Small intestine (tissue), 7 donors: ENCODE results near the gene THYN1. TPM values are rescaled to one million over a fixed set of nuclear protein-coding genes. Genes with fewer than 3 reads are reported as not detected.

ENCODE experiments used
- DNase-seq, 2 donors: peaks; one replicate each; pipeline versions ENCODE4 v3.0.0 to v3.0.0-alpha.2; 2013
- FAIRE-seq: peaks from 2 replicates; lab custom pipeline; 2012; peaks lifted over from hg19 to GRCh38; lab: Jason Lieb, UNC
- H3K27ac ChIP-seq, 3 donors: one replicate each; pipeline ENCODE4 v1.5.1; 2013; ENCODE audit warnings: low read length in 2 of 3, mild to moderate bottlenecking in 2 of 3, control low read depth in 1 of 3, inconsistent platforms in 1 of 3, low read depth in 1 of 3, moderate library complexity in 1 of 3
- H3K27me3 ChIP-seq, 3 donors: one replicate each; pipeline ENCODE4 v1.6.1; 2013; ENCODE audit warnings: low read length in 3 of 3, inconsistent platforms in 1 of 3; ENCODE audit not compliant: control insufficient read depth in 3 of 3, insufficient read depth in 3 of 3
- H3K36me3 ChIP-seq, 3 donors: one replicate each; pipeline ENCODE4 v1.6.1; 2013; ENCODE audit warnings: low read length in 3 of 3, inconsistent platforms in 1 of 3, low read depth in 1 of 3, mild to moderate bottlenecking in 1 of 3, moderate library complexity in 1 of 3; ENCODE audit not compliant: control insufficient read depth in 3 of 3, insufficient read depth in 2 of 3
- H3K4me1 ChIP-seq, 3 donors: one replicate each; pipeline ENCODE4 v1.6.1; 2013; ENCODE audit warnings: low read length in 2 of 3, inconsistent platforms in 1 of 3, low read depth in 1 of 3, mild to moderate bottlenecking in 1 of 3, moderate library complexity in 1 of 3; ENCODE audit not compliant: control insufficient read depth in 3 of 3, insufficient read depth in 2 of 3
- H3K4me3 ChIP-seq, 3 donors: one replicate each; pipeline ENCODE4 v1.5.1; 2013; ENCODE audit warnings: low read length in 3 of 3, control low read depth in 1 of 3, inconsistent platforms in 1 of 3, low read depth in 1 of 3, mild to moderate bottlenecking in 1 of 3, moderate library complexity in 1 of 3
- H3K9me3 ChIP-seq, 2 donors: one replicate each; pipeline ENCODE4 v1.6.1; 2013; ENCODE audit warnings: low read depth in 1 of 2, low read length in 1 of 2; ENCODE audit not compliant: control insufficient read depth in 2 of 2, insufficient read depth in 1 of 2
- WGBS, 3 donors: extraction: QIAGEN DNeasy Blood & Tissue Kit; methylation state at CpG; one replicate each; pipeline ENCODE4 v1.1.7; 2013; 5-methylcytosine and 5-hydroxymethylcytosine counted together
- polyA plus RNA-seq, 4 donors: library from polyadenylated mRNA; stranded (reverse) in 3 of 4; unstranded in 1 of 4; fragments of 200-250 nt in 3 of 4; fragments of 120-200 nt in 1 of 4; gene quantifications; one replicate each; pipeline versions ENCODE4 v1.2.1 to v1.2.3, GENCODE V29; 2013
- donor health status: healthy with polysubstance abuse.
- donor health status: control.
- donor health status: control.
- donor health status: Bipolar disorder and iron deficiency.
- donor health status: healthy.

Gene THYN1
- polyA plus RNA-seq, 4 donors, result 39.2 to 61.6 (median 47.9) TPM

DNA sequence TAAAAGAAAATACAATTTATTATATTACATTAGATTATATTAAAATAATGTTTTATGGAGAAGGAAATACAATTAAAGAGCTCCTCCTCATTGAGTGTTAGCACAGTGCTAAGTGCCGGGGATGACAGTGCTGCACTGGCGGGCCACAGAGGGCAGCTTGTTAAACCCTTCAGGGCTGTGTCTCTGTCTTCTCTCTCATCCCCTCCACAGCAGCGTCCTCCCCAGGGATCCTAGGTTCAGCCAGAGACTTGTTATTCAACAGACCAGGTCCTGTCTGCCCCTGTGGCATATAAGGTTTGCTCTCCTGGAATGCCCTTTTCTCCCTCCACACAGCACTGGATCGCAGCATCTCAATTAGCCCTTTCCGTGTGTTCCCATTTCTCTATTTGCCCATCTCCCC, 14.2 kb downstream of the THYN1 start:
- Histone ChIP-seq H3K4me1 (no peaks in the 10 kb centered on the region), H3K9me3 (no peaks in the 10 kb centered on the region), H3K27me3 (no peaks in the 10 kb centered on the region), H3K27ac (no peak overlapping the region), H3K4me3 (no peak overlapping the region), H3K36me3 (peaks cover 12 to 54% (median 18%) of the 10 kb centered on the region in 3 donors)
- WGBS, 3 donors, result 91 to 98% (median 94%) methylated on average over 5 of the region's 5 CpGs
- FAIRE-seq (no peak), DNase-seq (no peak)

DNA sequence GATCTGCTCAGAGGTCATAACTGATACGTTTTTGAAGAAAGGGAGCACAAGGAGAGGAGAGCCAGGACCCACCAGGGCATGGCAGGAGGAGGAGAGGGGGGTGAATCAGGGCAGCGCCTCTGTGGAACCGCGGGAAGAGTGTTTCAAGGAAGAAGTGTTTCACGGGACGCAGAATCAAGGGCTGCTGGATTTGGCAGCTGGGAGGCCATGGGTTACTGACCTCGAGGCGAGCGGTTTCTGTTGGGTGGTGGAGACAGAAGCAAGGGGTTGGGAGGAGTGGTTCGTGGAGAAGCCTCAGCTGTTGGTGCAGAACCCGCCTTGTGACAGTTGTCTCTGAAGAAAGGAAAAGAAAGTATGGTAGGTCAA, 15.6 kb downstream of the THYN1 start:
- no peak for DNase-seq
- FAIRE-seq, result no peak
- Histone ChIP-seq H3K4me3 (no peak overlapping the region), H3K27ac (no peak overlapping the region), H3K9me3 (no peaks in the 10 kb centered on the region), H3K4me1 (no peaks in the 10 kb centered on the region), H3K27me3 (no peaks in the 10 kb centered on the region), H3K36me3 (peaks cover 8 to 46% (median 13%) of the 10 kb centered on the region in 3 donors)
- 80 to 94% (median 89%) methylated on average over 11 of the region's 11 CpGs for WGBS, 3 donors

- Histone ChIP-seq H3K36me3 (peaks cover 8 to 48% (median 13%) of the 10 kb centered on the region in 3 donors), H3K4me3 (no peak overlapping the region), H3K27ac (no peak overlapping the region), H3K4me1 (no peaks in the 10 kb centered on the region), H3K9me3 (no peaks in the 10 kb centered on the region), H3K27me3 (no peaks in the 10 kb centered on the region)
- DNase-seq, result no peak
- no peak for FAIRE-seq
- WGBS, 3 donors, result 89 to 98% (median 95%) methylated on average over 7 of the region's 7 CpGs
Measured at GRCh38 chr11:134236834-134237556, 16.2 kb downstream of the THYN1 start.

DNA sequence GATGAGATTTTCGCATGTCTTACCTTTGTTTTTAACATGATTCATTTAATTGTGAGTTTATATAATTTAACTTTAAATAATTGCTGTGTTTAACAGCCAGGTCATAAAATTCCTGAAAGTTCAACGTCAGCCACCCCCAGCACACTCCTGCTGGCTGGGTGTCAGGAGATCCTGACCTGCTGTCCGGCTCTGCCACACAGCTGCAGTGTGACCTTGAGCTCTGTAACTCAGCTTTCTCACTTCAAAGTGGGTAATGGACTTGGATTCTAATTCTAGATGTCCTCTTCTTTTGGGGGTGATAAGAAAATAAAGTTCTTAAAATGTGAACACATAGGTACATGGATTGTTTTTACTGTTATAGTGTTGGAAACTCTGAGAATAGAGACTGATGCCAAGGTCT, 17.8 kb downstream of the THYN1 start:
- H3K4me1 ChIP-seq, result no peaks in the 10 kb centered on the region
- FAIRE-seq (no peak), DNase-seq (no peak)
- H3K27me3 ChIP-seq, result no peaks in the 10 kb centered on the region
- peaks cover 5 to 38% (median 12%) of the 10 kb centered on the region in 3 donors for H3K36me3 ChIP-seq
- H3K27ac ChIP-seq, result no peak overlapping the region
- H3K9me3 ChIP-seq, result no peaks in the 10 kb centered on the region
- H3K4me3 ChIP-seq, result no peak overlapping the region
- 39 to 68% (median 53%) methylated on average over 3 of the region's 3 CpGs for WGBS, 3 donors

DNA sequence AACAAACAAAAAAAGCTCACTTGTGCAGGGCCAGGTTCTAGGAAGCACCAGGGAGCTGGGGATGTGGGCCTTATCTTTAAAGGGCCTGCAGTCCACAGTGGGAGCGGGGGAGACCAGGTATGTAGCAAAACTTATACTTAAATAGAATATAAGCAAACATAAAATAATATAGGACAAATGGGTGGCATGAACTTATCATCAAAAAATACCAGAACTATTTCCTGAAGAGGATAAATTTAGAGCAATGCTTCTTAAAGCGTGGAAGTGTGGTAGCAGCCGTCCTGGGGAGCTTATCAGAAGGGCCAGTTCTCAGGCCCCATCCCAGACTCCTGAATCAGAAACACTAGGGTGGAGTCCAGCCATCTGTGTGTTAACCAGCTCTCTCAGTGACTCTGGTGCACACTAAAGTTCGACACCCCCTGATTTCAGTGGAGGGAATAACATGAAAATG, 19.4 kb downstream of the THYN1 start:
- H3K4me1 ChIP-seq, result no peaks in the 10 kb centered on the region
- 88 to 94% (median 88%) methylated on average over 4 of the region's 4 CpGs for WGBS, 3 donors
- no peaks in the 10 kb centered on the region for H3K27me3 ChIP-seq
- peaks cover 2 to 33% (median 5%) of the 10 kb centered on the region in 3 donors for H3K36me3 ChIP-seq
- no peak overlapping the region for H3K4me3 ChIP-seq
- FAIRE-seq (no peak), DNase-seq (no peak)
- H3K27ac ChIP-seq, result no peak overlapping the region
- H3K9me3 ChIP-seq, result no peaks in the 10 kb centered on the region

GRCh38 chr11:134231958-134232659, 21.0 kb downstream of the THYN1 start:
- no peak overlapping the region for H3K4me3 ChIP-seq
- WGBS, 3 donors, result 72 to 82% (median 82%) methylated on average over 10 of the region's 10 CpGs
- DNase-seq, result no peak
- peaks cover 2 to 23% (median 5%) of the 10 kb centered on the region in 3 donors for H3K36me3 ChIP-seq
- H3K9me3 ChIP-seq, result no peaks in the 10 kb centered on the region
- no peaks in the 10 kb centered on the region for H3K4me1 ChIP-seq
- H3K27me3 ChIP-seq, result no peaks in the 10 kb centered on the region
- FAIRE-seq, result no peak
- H3K27ac ChIP-seq, result no peak overlapping the region

DNA sequence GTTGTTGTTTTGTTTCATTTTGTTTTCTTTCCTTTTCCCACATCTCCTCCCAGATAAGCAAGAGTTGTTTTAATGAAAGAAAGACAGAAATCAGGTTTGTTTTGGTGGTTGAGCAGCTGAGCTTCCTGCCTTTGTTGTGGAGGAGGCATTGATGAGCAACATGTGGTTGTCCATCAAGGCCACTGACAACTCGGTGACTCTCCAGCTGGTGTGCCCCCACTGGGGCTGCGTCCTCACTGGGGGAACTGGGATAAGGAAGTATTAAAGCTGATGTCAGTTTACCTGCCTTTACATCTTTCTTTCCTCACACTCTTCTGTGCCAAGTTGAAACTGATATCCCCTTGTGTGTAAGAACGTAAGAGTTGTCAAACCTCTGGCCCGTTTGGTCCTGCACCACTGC, 22.8 kb downstream of the THYN1 start:
- Histone ChIP-seq H3K27me3 (no peaks in the 10 kb centered on the region), H3K4me1 (peaks cover 3 to 13% (median 11%) of the 10 kb centered on the region in 3 donors), H3K9me3 (no peaks in the 10 kb centered on the region), H3K27ac (no peak overlapping the region), H3K4me3 (no peak overlapping the region), H3K36me3 (peaks cover 2 to 22% (median 5%) of the 10 kb centered on the region in 3 donors)
- 76 to 85% (median 77%) methylated on average over 4 of the region's 4 CpGs for WGBS, 3 donors
- FAIRE-seq (no peak), DNase-seq (no peak)

DNA sequence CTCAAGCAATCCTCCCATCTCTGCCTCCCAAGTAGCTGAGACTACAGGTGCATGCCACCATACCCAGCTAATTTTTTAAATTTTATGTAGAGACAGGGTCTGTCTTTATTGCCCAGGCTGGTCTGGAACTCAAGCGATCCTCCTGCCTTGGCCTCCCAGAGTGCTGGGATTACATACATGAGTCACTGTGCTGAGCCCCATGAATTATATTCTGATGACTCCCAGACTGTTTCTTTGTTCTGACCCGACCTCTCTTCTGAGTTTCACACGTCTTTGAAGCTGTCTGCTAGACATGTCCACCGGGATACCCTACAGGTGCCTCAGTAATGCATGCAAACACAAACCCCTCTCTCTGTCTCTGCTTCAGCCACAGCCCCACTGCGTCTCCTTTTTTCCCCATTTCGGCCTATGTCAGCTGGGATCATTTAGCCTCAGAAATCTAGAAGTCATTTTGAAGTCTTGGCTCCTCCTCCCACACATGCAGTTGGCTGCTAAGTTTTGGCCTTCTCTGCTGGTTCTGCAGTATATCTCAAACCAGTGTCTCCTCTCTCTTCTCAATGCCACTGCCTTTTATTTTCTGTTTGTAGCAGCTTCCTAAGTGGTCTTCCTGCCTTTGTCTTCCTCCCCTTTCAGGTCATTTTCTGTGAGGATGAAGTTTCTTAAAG, 23.9 kb downstream of the THYN1 start:
- FAIRE-seq, result no peak
- H3K36me3 ChIP-seq, result peaks cover 0 to 15% (median 2%) of the 10 kb centered on the region in 3 donors
- DNase-seq, result no peak
- H3K9me3 ChIP-seq, result no peaks in the 10 kb centered on the region
- H3K27ac ChIP-seq, result no peak overlapping the region
- 81 to 91% (median 86%) methylated on average over 6 of the region's 6 CpGs for WGBS, 3 donors
- no peak overlapping the region for H3K4me3 ChIP-seq
- no peaks in the 10 kb centered on the region for H3K27me3 ChIP-seq
- H3K4me1 ChIP-seq, result peaks cover 3 to 13% (median 12%) of the 10 kb centered on the region in 3 donors
